Right ventricle myocardium superior (tissue), 1 donor: Measurements from ENCODE around the gene POMC. TPM values are rescaled to one million over a fixed set of nuclear protein-coding genes. Genes with fewer than 3 reads are reported as not detected.
"Not testable (repeated sequence)": the region's sequence is repeated elsewhere in the genome, so short reads cannot be mapped to it uniquely, and the experiment has no call there.

Experiments used
- ATAC-seq: fragments of 200-7000 bp; cut with Tn5 transposase; one replicate; pipeline ENCODE4 v1.9.1; 2020; ENCODE audit warnings: mild to moderate bottlenecking; ENCODE audit not compliant: poor library complexity
- DNase-seq: peaks from one replicate; pipeline ENCODE4 v3.0.0-alpha.2; 2020
- intact Hi-C: fragments of 100-400 bp; cut with DNase I; formaldehyde crosslinking; loops from one replicate; pipeline ENCODE4 v1.11.2; 2022
- long read RNA-seq: library from polyadenylated mRNA; unstranded; transcript quantifications from one replicate; pipeline ENCODE4 v2.0.0, GENCODE V29; 2021
- total RNA-seq: library from RNA; stranded (reverse); fragmentation: NEBNext Ultra II Directional; extraction: Animal tissue kit (Norgen Biotek cat#: 25700); gene quantifications from one replicate; pipeline ENCODE4 v1.2.1, GENCODE V29; 2021
- donor health status: DM: no; HTN: yes; CAD: no; lungs with severe emphysema.

POMC gene
- total RNA-seq = 9.2 TPM
- long read RNA-seq, partial matches to known transcripts = 0 of 17 reads
- long read RNA-seq, other reads (novel, unspliced or antisense) = 17 of 17 reads

DNA sequence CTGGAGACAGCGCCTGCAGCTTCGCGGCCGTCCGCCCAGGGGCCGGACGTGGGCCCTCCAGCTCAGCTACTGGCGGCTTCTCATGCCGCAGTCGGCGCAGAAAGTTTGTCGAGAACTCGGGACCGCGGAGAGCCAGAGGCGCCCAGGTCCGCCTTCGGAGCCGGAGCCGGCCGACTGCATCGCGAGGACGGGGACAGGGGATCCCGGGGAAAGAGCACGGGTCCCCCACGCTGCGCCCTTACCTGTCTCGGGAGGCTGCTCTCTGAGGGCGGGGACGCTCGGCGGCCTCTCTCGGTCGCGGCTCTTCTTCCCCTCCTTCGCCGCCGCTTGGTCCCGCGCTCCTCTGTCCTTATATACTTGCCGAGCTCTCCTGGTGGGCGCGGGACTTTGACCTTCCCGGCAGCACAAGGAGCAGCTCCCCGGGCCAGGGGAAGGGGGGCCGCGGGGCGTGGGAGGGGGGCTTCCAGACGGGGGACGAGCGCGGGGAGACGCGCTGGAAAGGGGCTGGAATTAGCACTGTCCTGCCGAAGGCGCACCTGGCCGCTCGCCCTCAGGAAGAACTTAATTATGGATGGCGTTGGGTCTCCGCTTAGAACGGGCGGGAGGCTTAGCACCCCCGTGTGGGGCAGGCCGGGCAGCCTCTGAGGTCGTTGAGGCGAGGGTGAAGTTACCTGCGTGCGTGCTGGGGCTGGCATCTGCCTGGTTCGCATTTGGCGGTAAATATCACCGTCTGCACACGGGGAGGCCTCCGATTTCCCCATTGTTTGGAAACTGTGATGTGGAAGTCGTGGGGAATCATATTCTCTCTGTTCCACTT lies at the start of gene POMC:
TSS of gene POMC (minus strand) at position 325 of the 817 bp plus-strand sequence. CDS start 3,808 bp downstream, outside the sequence.
- intact Hi-C loops = no loop called here
- ATAC-seq (peak; percentile 72), DNase-seq (no peak)

DNA sequence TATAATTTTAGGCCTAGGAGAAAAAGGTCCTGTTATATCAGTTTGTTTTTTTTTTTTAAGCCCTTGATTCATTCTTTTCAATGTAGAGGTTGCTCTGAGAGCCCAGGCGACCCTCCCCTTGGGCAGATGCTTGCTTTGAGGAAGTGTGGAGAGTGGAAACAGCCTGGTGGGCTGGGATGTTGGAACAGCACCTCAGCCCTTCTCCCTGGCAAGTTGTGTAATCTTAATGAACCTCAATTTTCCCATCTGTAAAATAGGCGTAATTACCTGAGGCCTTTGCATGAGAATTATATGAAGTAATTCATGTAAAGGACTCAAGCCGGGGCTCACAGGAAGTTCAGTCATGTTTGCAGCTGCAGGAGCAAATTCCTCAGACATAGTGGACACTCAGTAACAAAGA lies 49.7 kb upstream of the POMC start:
- DNase-seq (no peak), ATAC-seq (no peak)
- intact Hi-C loops = no loop called here

DNA sequence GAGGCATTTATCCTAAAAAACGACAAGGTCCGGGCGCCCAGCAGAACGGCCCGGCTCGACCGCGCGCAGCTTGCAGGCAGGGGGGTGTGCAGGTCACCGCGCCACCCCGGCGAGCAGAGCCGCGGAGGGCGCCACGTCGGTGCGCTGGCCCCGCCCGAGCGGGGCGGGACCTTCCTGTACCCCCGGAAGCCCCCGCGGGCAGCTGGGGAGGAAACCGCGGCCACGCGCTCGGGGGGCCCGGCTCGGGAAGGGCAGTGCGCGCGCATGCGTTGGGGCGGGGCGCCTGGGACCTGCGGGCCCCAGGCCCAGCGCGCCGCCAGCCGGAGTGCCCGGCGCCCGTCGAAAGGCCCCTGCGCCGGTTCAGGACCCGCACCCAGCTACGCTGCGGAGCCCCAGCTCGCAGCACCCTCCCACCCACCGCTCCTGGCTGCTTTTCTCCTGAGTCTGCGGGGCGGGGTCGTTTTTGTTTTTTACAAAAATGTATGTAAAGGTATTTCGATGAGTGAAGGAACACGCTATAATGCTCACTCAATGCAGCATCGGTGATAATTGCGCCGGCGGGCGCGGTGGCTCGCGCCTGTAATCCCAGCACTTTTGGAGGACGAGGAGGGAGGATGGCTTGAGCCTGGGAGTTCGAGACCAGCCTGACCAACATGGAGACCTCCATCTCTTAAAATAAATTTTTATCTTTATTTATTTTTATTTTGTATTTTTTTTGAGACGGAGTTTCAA lies 47.7 kb upstream of the POMC start:
- ATAC-seq = peak; percentile 93
- peak; percentile 89 for DNase-seq
- intact Hi-C loops = no loop called here

DNA sequence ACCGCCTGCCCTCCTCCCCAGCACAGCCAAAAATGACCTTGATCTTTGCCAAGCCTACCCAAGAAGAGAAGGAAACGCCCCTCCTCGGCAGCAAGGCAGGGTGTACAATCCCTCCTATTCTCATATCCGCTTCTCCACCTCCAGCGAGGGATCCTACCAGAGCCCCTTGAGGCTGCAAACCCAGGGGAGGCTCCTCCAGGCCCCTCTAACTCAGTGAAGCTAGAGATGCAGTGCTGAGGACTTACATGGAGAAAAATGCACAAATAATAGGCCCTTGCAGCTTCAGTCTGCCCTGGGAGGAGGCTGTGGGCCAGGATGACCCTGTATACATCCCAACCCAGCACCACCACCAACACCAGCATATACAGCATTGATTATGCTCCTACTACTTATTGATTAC lies 46.9 kb upstream of the POMC start:
- no peak for DNase-seq
- intact Hi-C loops = no loop called here
- ATAC-seq = no peak

DNA sequence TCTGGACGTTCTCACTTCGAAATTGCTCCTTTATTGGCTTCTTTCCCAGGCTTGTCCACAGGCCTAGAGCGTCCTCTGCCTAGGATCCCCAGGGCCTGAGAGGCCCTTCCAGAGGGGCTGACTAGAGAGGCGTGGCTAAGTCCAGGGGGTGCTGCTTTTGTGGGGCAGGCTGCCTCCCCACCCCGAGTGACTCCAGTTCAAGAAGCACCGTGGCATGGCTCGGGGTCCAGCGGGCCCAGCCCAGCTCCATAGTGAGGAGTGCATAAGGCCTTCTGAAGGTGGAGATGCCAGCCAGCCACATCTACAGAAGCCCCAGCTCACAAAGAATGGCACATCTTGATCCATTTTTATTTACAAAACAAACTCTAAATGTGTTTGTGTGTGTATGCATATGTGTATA lies 44.8 kb upstream of the POMC start:
- intact Hi-C loops = no loop called here
- ATAC-seq = no peak
- peak; percentile 26 for DNase-seq

DNA sequence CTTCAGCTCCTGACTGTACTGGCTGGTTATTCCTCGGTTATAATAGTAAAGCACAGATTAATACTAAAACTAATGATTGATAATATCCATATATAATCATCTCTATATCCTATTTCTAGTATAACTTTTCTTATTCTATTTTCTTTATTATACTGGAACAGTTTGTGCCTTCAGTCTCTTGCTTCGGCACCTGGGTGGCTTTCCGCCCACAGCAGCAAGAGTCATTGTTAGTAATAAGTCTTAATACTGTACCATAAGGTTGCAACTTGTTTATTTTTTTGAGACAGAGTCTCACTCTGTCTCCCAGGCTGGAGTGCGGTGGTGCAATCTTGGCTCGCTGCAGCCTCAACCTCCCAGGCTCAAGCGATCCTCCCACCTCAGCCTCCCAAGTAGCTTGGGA lies 42.5 kb upstream of the POMC start:
- ATAC-seq, DNase-seq, intact Hi-C loops: not testable (repeated sequence)

DNA sequence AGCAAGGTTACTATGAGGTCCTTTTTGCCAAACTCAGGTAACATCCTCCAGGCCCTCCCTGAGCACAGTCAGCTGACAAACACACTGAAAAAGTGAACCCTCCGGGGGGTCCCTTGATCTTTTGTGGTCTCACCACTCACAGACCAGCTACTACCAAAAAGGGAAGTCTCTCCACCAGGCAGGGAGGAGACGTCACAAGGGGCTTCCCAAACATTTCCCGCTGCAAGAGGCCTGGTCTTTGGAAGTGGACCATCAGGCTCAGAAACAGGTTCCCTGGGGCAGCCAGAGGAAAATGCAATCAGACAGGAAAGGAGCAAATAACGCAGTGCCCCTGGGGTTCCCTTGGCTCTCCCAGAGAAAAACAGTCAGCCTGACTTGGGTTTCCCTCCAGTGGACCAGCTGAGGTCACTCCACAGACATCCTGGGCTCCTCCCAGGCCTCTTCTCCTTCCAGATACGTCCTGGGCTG lies 38.7 kb upstream of the POMC start:
- intact Hi-C loops = no loop called here
- peak; percentile 37 for ATAC-seq
- DNase-seq = no peak

DNA sequence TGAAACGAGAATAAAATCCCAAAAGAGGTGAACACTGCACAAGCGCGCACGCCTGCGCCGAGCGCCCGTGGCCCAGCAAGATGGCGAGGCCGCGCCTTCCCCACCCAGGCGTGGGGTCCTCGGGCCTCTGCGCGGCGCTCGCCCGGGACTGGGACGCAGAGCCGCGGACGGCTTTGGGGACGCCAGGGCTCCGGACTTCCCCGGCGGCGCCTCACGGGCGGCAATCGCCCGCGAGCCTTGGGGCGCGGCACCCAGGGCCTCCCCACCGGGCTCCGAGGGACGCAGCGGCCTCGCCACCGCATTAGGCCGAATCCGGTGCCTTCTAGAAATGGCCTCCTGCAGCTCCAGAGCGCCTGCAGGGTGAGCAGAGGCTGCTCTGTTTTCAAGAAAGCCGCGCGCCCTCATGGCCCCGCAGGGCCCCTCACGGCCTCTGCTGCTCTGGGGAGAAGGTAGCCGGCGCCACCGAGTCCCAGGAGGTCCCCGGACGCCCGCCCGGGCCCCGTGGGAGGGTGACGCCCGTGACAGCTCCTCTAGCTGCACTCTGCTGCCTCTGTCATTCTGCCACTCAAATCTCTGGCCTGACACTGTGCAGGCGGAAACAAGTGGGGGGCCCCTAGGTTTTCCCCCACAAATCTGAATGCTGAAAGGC lies 35.9 kb upstream of the POMC start:
- ATAC-seq (peak; percentile 71), DNase-seq (no peak)
- intact Hi-C loops = no loop called here

DNA sequence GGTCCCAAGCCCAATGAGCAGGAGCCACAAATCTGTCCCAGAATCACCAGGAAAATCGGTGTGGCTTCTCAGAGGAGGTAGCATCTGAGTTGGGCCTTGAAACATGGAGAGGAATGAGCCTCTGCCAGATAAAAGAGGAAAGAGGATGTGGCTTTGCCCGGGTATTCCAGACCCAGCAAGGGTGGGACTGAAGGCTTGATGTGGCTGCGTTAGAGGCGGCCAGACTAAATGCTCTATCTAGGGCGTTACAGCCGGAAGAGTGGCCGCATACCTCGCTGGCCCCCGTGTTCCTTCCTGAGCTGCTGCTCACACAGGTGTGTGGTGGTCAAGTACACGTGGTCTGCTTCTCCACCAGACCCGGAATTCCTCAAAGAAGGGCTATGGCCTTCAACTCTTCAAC lies 33.9 kb upstream of the POMC start:
- DNase-seq (no peak), ATAC-seq (no peak)
- intact Hi-C loops = no loop called here

DNA sequence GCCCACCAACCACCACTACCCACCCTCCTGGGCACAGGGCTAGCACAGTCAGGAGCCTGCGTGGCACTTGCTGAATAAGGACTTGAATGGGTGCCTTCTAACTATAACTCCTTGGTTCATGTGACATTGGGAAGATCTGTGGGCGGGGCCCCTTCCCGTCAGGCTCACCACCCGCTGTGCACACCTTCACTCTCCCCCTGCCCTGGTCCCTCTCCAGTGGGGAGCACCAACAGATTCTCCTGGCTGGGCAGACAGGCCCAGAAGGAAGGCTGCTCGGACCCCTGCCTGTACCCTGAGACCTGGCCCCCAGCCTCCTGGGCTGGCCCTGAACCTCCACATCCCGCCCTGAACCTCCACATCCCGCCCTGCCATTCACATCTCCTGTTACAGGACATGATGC lies 33.4 kb upstream of the POMC start:
- DNase-seq = no peak
- ATAC-seq = no peak
- intact Hi-C loops = no loop called here

DNA sequence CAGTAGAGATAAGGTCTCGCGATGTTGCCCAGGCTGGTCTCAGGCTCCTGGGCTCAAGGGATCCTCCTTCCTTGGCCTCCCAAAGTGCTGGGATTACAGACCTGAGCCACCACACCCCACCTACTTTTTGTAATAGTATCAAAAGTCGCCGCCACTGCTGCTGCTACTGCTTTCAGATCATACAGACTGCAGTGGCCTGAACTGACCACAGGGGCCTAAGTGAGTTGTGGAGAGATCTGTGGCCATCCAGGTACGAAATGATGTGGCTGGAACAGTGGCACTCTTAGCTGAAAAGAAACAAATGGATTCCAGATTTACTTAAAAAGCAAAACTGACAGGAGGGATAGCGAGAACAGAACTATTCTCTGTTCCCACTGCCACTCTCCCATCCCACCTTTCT lies 32.9 kb upstream of the POMC start:
- no peak for DNase-seq
- intact Hi-C loops = no loop called here
- ATAC-seq = no peak

DNA sequence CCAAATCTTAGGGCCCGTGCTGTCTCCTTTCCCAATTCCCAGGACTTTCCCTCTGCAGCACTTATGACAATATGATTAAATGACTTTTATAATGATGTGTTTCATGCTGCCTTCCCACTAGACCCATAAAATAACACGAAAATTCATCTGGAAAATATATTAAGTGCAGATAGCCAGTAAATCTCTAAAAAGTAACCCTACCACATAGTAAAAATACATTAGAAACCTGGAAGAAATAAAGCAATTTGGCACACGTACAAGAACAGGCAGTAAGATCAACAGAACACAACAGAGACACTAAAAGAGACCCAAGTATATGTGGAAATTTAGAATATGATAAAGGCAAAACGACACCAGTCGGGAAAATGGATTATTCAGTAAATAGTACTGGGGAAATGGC lies 30.2 kb upstream of the POMC start:
- intact Hi-C loops = no loop called here
- ATAC-seq = no peak

DNA sequence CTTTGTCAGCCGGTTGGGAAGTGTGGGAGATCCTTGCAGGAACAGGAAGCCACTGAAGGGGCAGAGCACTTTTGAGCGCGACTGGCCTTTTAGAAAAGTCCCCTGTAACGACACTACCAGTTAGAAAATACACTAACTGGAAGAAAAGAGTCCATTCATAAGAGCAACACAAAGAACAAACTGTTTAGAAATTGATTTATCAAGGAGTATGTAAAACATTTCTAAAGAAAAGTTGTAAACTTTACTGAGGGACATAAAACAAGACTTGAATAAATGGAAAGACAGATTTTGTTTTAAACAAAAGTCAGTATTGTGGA lies 29.8 kb upstream of the POMC start:
- ATAC-seq = no peak

More for the DNA sequence above, 30.2 kb upstream of the POMC start:
- DNase-seq = no peak

DNA sequence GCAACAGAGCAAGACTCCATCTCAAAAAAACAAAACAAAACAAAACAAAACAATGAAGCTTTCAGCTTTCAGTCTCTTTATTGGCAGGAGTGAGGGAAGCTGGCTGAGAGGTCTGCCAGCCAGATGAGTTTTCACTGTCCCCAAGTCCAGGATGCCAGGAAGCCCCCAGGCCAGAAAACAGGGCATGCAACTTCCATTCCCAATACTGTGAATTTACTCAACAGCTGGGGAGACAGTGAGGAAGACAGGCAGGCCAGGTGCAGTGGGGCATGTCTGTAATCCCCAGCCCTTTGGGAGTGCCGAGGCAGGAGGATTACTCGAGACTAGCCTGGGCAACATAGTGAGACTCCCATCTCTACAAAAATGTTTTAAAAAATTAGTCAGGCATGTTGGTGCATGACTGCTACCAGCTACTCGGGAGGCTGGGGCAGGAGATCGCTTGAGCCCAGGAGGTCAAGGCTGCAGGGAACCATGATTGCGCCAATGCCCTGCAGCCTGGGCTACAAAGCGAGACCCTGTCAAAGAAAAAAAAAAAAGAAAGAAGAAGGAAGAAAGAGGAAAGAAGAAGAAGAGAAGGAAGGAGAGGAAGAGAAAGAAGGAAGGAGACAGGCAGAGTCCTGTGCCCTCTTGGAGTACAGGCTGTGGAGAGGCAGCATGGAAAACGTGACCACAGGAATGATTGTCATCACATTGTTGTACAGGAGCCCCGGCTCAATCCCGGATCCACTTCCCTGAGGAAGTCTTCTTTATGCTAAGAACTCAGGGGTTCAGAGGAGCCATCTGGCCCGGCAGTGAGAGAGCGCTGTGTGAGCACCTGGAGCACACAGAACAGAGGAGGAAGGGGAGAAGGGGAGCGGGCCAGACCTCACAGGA lies 29.2 kb upstream of the POMC start:
- intact Hi-C loops = no loop called here
- ATAC-seq (no peak), DNase-seq (no peak)

More for the DNA sequence above, 29.8 kb upstream of the POMC start:
- intact Hi-C loops = no loop called here
- no peak for DNase-seq

DNA sequence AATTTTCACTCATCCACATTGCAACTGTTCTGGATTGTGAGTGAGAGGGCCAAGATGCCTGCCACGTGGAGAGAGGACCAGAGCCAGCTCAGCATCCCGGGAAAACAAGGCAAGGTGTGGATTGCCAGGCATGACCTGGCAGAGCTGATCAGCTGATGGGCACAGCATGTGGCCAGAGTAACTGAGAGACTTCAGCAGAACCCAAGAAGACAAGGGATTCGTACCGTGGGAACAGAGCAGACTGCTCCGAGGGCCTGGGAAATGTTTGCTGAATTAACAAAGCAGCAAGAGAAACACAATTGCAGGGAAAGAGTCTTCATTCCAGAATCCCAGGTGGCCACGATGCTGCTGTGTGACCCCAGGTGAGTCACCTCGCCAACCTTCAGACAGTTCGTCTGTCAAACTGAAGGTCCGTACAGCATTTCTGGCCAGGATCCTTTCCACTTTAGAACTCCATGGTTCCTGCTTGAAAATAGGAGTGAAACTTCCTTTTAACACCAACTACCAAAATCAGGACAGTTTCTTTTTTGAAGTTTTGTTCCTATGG lies 26.3 kb upstream of the POMC start:
- DNase-seq (no peak), ATAC-seq (no peak)
- intact Hi-C loops = no loop called here

DNA sequence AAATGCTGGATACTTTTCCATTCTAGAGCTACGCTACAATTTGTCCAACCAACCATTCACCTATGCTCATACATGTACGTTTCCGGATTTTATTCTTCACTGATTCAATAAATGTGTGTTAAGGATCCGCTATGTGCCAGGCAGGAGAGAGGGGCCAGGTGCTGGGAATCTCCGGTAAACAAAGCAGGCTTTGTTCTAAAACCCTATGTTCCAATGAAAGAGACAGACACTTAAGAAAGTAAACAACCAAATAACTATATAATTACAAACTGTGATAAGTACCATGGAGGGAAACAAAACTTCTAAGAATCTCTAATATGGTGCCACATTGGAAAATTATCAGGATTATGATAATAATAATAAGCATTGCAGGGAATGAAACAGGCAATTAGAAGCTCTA lies 22.2 kb upstream of the POMC start:
- intact Hi-C loops = no loop called here
- no peak for ATAC-seq
- no peak for DNase-seq

DNA sequence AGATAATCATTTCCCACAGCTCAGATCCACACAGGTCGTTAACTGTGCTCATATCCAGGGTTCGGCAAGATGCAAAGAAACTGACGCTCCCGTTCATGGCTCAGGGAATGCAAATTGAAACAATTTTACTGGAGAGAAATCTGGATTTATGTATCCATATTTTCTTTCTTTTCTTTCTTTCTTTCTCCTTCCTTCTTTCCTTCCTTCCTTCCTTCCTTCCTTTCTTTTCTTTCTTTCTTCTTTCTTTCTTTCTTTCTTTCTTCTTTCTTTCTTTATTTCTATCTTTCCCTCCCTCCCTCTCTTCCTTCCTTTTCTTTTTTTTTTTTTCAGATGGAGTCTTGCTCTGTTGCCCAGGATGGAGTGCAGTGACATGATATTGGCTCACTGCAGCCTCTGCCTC lies 20.0 kb upstream of the POMC start:
- ATAC-seq (no peak), DNase-seq (no peak)
- intact Hi-C loops = no loop called here

DNA sequence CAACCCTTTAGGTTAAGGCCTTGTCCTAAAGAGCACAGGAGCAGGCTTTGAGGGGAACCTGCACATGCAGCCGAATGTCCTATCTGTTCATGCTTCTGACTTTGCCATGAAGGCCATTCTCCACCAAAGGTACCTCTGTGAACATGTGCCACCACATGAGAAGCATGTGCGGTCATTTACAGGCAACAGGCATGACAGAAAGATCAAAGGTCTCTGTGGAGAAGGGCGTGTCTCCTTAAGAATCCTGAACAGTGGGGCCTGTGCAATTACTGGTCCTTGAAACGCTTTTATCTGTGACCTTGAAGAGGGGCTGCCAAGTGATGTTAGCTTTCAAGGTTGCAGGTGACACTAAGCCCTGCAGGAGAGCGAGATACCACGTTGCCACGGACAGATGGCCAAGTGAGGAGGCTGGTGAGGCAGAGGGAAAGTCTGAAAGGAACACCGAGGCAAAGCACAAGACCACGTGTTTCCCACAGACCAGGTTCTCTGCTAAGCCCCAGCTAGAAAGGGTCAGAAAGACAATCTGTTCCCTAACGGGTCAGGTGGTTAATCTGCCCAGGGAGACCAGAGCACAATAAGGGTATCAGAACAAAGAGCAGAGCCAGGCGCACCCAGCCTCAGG lies 19.5 kb upstream of the POMC start:
- intact Hi-C loops = no loop called here
- DNase-seq (no peak), ATAC-seq (no peak)
